A549 (cell line): ENCODE results near the gene PPP1R3C. TPM values are rescaled to one million over a fixed set of nuclear protein-coding genes. Genes with fewer than 3 reads are reported as not detected.

Source experiments
- ATAC-seq, 2 experiments: fragments of 200-7000 bp in 1 of 2; fragments of >200 bp in 1 of 2; cut with Nextera tagmentation in 1 of 2; cut with Tn5 transposase in 1 of 2; 3 replicates each; pipeline versions ENCODE4 v1.8.0 to v1.9.1; 2018 to 2020; ENCODE audit warnings: mild to moderate bottlenecking in 1 of 2, moderate library complexity in 1 of 2
- CTCF ChIA-PET: fragments of 300-600 bp; sonication (Branson Sonifier 250); formaldehyde crosslinking; extraction: SDS; loops from one replicate; lab custom pipeline; 2021; ENCODE audit warnings: antibody characterized with exemption, inconsistent platforms; lab: Yijun Ruan, JAX
- POLR2A ChIA-PET: fragments of 350-600 bp; formaldehyde crosslinking; extraction: SDS; loops from one replicate; lab custom pipeline; 2021; ENCODE audit warnings: antibody characterized with exemption, inconsistent platforms; lab: Yijun Ruan, JAX
- DNase-seq, 2 experiments: peaks; one replicate each; pipeline versions ENCODE4 v3.0.0 to v3.0.0-alpha.2; 2011 to 2016; ENCODE audit warnings: low read depth in 1 of 2, low spot score in 1 of 2
- FAIRE-seq: peaks from 2 replicates; lab custom pipeline; 2011; peaks lifted over from hg19 to GRCh38; lab: Jason Lieb, UNC
- H3K27ac ChIP-seq, 2 experiments: fragments of >200 bp; sonication (Bioruptor Twin); formaldehyde crosslinking; 3 replicates each; pipeline ENCODE4 v1.5.1; 2016 to 2017
- H3K4me1 ChIP-seq: fragments of >200 bp; sonication (Bioruptor Twin); formaldehyde crosslinking; 3 replicates; pipeline ENCODE4 v1.6.1; 2016
- H3K4me2 ChIP-seq: fragments of >200 bp; sonication (Bioruptor Twin); formaldehyde crosslinking; 3 replicates; pipeline ENCODE4 v1.6.1; 2016
- H3K4me3 ChIP-seq: fragments of >200 bp; sonication (Bioruptor Twin); formaldehyde crosslinking; 3 replicates; pipeline ENCODE4 v1.5.1; 2016
- H3K9me3 ChIP-seq: fragments of >200 bp; sonication (Bioruptor Twin); formaldehyde crosslinking; 3 replicates; pipeline ENCODE4 v1.6.1; 2016
- BHLHE40 ChIP-seq: IDR thresholded peaks from 2 replicates; pipeline ENCODE4 v1.6.1; 2012; ENCODE audit warnings: low read depth, low read length, inconsistent platforms
- CBX2 ChIP-seq: fragments of 200-600 bp; sonication (generic); IDR thresholded peaks from 2 replicates; pipeline ENCODE4 v1.6.1; 2016; ENCODE audit warnings: low read depth, mild to moderate bottlenecking, borderline replicate concordance
- FOSL2 ChIP-seq, 2 experiments: fragments of 450-650 bp in 1 of 2; fragments of >200 bp in 1 of 2; sonication (Bioruptor Twin) in 1 of 2; formaldehyde crosslinking; IDR thresholded peaks; 2 replicates each; pipeline versions ENCODE4 v1.5.0 to v1.6.1; 2016 to 2020; ENCODE audit warnings: mild to moderate bottlenecking in 1 of 2, moderate library complexity in 1 of 2
- FOXS1 ChIP-seq: fragments of 250-450 bp; sonication (Bioruptor Pico); IDR thresholded peaks from 2 replicates; pipeline ENCODE4 v1.5.0; 2020; ENCODE audit warnings: mild to moderate bottlenecking, moderate library complexity
- GATA3 ChIP-seq: IDR thresholded peaks from 2 replicates; pipeline ENCODE4 v1.6.1; 2012; ENCODE audit warnings: borderline replicate concordance
- HOXA7 ChIP-seq: fragments of 250-450 bp; sonication (Bioruptor Pico); IDR thresholded peaks from 2 replicates; pipeline ENCODE4 v1.5.0; 2020; ENCODE audit warnings: mild to moderate bottlenecking, moderate library complexity
- HOXB5 ChIP-seq: fragments of 250-450 bp; sonication (Bioruptor Pico); IDR thresholded peaks from 2 replicates; pipeline ENCODE4 v1.5.0; 2020; ENCODE audit warnings: mild to moderate bottlenecking, moderate library complexity
- JUN ChIP-seq, 2 experiments: fragments of >200 bp; sonication (Bioruptor Twin); formaldehyde crosslinking; IDR thresholded peaks; 2 replicates in 1 of 2; 3 replicates in 1 of 2; pipeline ENCODE4 v1.6.1; 2016 to 2017
- KDM1A ChIP-seq: fragments of 200-600 bp; sonication (generic); IDR thresholded peaks from 2 replicates; pipeline ENCODE4 v1.6.1; 2016; ENCODE audit warnings: low read depth, mild to moderate bottlenecking
- KDM5A ChIP-seq: fragments of 200-600 bp; sonication (generic); IDR thresholded peaks from 2 replicates; pipeline ENCODE4 v1.6.1; 2016; ENCODE audit warnings: antibody characterized with exemption, mild to moderate bottlenecking
- NPAS2 ChIP-seq: fragments of 250-450 bp; sonication (Bioruptor Pico); IDR thresholded peaks from 2 replicates; pipeline ENCODE4 v1.8.0; 2022; ENCODE audit warnings: mild to moderate bottlenecking, moderate library complexity, borderline replicate concordance
- PHF8 ChIP-seq: fragments of 200-600 bp; sonication (generic); IDR thresholded peaks from 2 replicates; pipeline ENCODE4 v1.6.1; 2016; ENCODE audit warnings: low read depth, mild to moderate bottlenecking, antibody characterized with exemption, moderate library complexity, borderline replicate concordance
- POLR2A ChIP-seq: IDR thresholded peaks from 2 replicates; pipeline ENCODE4 v1.6.1; 2012; ENCODE audit warnings: mild to moderate bottlenecking, low read length
- POLR2AphosphoS2 ChIP-seq: conservative IDR thresholded peaks from 2 replicates; pipeline ENCODE4 v1.6.1; 2012; ENCODE audit warnings: low read length, improper control_type of control experiment, inconsistent platforms
- RAD21 ChIP-seq, 2 experiments: fragments of >200 bp in 1 of 2; sonication (Bioruptor Twin) in 1 of 2; formaldehyde crosslinking in 1 of 2; IDR thresholded peaks in 1 of 2; conservative IDR thresholded peaks in 1 of 2; 2 replicates in 1 of 2; 3 replicates in 1 of 2; pipeline ENCODE4 v1.6.1; 2012 to 2018; ENCODE audit warnings: inconsistent platforms in 1 of 2
- RCOR1 ChIP-seq: fragments of 150-350 bp; IDR thresholded peaks from 2 replicates; pipeline ENCODE4 v1.6.1; 2014; ENCODE audit warnings: antibody characterized with exemption, low read length, low read depth
- TP53 ChIP-seq: fragments of 250-450 bp; sonication (Bioruptor Pico); IDR thresholded peaks from 2 replicates; pipeline ENCODE4 v1.5.0; 2021; ENCODE audit warnings: mild to moderate bottlenecking, moderate library complexity
- ZFP36 ChIP-seq: fragments of 450-650 bp; IDR thresholded peaks from 2 replicates; pipeline ENCODE4 v1.6.1; 2014; ENCODE audit warnings: borderline replicate concordance; ENCODE audit not compliant: partially characterized antibody
- ZNF302 ChIP-seq: fragments of 250-450 bp; sonication (Bioruptor Pico); IDR thresholded peaks from 2 replicates; pipeline ENCODE4 v1.9.0; 2021; ENCODE audit warnings: inconsistent platforms, mild to moderate bottlenecking, moderate library complexity
- WGBS: methylation state at CpG from one replicate; pipeline ENCODE4 v1.1.6; 2017; ENCODE audit errors: missing lambda C conversion rate; 5-methylcytosine and 5-hydroxymethylcytosine counted together
- polyA plus RNA-seq, 4 experiments: library from polyadenylated mRNA; depleted of rRNA in 3 of 4; stranded (reverse); fragments of >200 nt; fragmentation: RNase III in 1 of 4; extraction: RNeasy Plus Mini Kit Qiagen cat#74134 plus additional on column Dnase treatment in 1 of 4; gene quantifications; 2 replicates in 3 of 4; 3 replicates in 1 of 4; pipeline ENCODE4 v1.2.3, GENCODE V29; 2011 to 2017
- TF ChIP-seq, protein P1 (sequence below): fragments of >200 bp; sonication (Bioruptor Twin); formaldehyde crosslinking; IDR thresholded peaks from 3 replicates; pipeline ENCODE4 v1.5.1; 2016
- TF ChIP-seq, protein P2 (sequence below): fragments of 250-450 bp; sonication (Bioruptor Pico); IDR thresholded peaks from 2 replicates; pipeline ENCODE4 v1.5.0; 2020; ENCODE audit warnings: low read depth, mild to moderate bottlenecking, moderate library complexity
- TF ChIP-seq, protein P3 (sequence below): fragments of 450-650 bp; IDR thresholded peaks from 2 replicates; pipeline ENCODE4 v1.6.1; 2014; ENCODE audit warnings: antibody characterized with exemption
- TF ChIP-seq, protein P4 (sequence below): IDR thresholded peaks from 2 replicates; pipeline ENCODE4 v1.6.1; 2012
- TF ChIP-seq, protein P5 (sequence below): IDR thresholded peaks from 2 replicates; pipeline ENCODE4 v1.6.1; 2012
- TF ChIP-seq, protein P6 (sequence below): fragments of >200 bp; sonication (Bioruptor Twin); formaldehyde crosslinking; IDR thresholded peaks from 3 replicates; pipeline ENCODE4 v1.6.1; 2016

PPP1R3C gene
- polyA plus RNA-seq, 2 of the 4 experiments (the other 2 are of a cell fraction): 10.5 to 20.0 TPM

DNA sequence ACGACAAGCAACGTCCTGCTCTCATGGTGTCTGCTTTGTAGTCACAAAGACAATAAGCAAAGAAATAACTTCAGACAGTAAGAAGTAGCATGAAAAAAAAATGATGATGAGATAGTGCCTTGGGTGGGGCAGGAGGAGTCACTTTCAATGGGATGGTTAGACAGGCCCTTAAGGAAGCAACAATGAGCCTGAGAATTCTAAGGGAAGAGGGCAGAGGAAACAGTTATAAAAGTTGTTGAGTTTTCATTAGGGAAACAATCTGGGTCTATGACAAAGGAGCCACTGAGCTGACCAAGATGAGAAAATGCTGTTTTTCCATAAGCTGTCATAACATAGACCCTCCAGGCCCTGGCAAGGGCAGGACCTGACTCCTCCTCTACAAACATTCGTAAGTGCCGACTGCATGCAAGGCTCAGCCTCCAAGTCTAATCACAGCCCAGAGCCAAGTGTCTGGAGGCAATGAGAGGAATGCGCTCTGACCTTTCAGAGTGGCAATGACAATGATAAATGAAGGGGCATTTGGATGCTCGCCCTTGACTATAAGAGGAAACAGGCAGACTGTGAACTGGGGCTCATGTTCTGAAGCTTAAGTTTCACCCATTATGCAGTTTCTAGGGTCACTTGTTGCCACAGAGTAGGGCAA lies 43.7 kb downstream of the PPP1R3C start (continued):
- TF ChIP-seq, protein P1, sequence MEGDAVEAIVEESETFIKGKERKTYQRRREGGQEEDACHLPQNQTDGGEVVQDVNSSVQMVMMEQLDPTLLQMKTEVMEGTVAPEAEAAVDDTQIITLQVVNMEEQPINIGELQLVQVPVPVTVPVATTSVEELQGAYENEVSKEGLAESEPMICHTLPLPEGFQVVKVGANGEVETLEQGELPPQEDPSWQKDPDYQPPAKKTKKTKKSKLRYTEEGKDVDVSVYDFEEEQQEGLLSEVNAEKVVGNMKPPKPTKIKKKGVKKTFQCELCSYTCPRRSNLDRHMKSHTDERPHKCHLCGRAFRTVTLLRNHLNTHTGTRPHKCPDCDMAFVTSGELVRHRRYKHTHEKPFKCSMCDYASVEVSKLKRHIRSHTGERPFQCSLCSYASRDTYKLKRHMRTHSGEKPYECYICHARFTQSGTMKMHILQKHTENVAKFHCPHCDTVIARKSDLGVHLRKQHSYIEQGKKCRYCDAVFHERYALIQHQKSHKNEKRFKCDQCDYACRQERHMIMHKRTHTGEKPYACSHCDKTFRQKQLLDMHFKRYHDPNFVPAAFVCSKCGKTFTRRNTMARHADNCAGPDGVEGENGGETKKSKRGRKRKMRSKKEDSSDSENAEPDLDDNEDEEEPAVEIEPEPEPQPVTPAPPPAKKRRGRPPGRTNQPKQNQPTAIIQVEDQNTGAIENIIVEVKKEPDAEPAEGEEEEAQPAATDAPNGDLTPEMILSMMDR: no peak
- TF ChIP-seq KDM1A (no peak), POLR2AphosphoS2 (no peak), CBX2 (no peak), BHLHE40 (no peak), JUN (IDR thresholded peaks at IDR 0.05) (peak in 1 of 2 experiments; percentile 31; a peak in 1 of 5 replicates)
- TF ChIP-seq, protein P2, sequence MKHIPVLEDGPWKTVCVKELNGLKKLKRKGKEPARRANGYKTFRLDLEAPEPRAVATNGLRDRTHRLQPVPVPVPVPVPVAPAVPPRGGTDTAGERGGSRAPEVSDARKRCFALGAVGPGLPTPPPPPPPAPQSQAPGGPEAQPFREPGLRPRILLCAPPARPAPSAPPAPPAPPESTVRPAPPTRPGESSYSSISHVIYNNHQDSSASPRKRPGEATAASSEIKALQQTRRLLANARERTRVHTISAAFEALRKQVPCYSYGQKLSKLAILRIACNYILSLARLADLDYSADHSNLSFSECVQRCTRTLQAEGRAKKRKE (CRISPR knock-in tag): no peak

DNA sequence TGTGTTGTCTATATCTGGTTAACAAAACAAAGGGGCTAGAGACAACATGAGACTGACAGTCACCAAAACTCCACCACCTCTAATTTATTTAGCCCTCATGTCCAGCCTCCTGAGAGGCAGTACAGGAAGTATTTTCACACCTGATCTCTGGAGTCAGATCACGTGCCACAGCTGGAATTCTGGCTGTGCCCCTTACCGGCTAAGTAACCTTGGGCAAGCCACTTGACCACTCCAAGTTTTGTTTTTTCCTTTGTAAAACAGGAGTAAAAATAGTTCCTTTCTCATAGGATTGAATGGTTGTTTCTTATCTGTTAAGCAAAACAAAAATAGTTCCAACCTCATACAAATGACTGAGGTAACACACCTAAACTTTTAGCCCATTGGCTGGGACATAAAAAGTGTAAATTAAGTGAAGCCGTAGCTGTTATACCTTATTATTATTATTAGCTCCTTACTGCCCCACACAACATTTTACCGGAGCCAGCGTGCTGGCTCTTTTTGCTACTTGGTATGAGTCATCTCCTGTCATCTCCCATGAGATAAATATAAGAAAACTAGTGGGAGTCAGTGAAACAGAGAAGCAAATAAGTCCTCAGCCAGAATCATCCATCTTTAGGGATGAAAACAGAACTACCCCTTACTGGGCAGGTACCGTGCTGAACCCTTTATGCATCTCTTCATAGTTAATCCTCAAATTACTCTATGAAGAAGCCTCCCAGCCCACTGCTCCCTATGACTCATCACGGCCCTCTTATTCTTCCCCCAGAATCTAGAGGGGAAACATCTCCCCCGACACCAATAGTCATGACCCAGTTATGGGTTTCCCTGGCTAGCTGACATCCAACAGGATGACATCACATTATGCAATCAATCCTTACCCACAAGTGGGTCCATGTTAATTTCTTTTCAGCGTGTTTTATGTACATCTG lies 44.9 kb downstream of the PPP1R3C start:
- POLR2A ChIA-PET: interaction anchor here (1.0 to 2.1 kb wide), 2 partner anchors 10 to 45 kb away, joined by 3 to 8 read pairs; partner anchors contain the start of gene PPP1R3C
- TF ChIP-seq, protein P3, sequence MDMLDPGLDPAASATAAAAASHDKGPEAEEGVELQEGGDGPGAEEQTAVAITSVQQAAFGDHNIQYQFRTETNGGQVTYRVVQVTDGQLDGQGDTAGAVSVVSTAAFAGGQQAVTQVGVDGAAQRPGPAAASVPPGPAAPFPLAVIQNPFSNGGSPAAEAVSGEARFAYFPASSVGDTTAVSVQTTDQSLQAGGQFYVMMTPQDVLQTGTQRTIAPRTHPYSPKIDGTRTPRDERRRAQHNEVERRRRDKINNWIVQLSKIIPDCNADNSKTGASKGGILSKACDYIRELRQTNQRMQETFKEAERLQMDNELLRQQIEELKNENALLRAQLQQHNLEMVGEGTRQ: peak; percentile 49; the same call in 1 of the 2 replicates
- TF ChIP-seq FOXS1 (CRISPR knock-in tag) (no peak), ZFP36 (no peak), NPAS2 (CRISPR knock-in tag) (no peak), POLR2A (no peak), KDM5A (no peak), GATA3 (peak; percentile 11; the same call in 1 of the 2 replicates), RCOR1 (no peak), RAD21 (conservative IDR thresholded peaks at IDR 0.05 in 1 of 2, IDR thresholded peaks at IDR 0.05 in 1 of 2) (no peak; a peak in 1 of 5 replicates), ZNF302 (CRISPR knock-in tag) (no peak), HOXB5 (CRISPR knock-in tag) (no peak), JUN (IDR thresholded peaks at IDR 0.05) (0 out of 5 replicates have a peak, but pooled peaks of 1 of the 2 experiments have one; percentile 20), TP53 (CRISPR knock-in tag) (no peak), HOXA7 (CRISPR knock-in tag) (no peak), FOSL2 (IDR thresholded peaks at IDR 0.05) (peak; percentile 83), FOSL2 (CRISPR knock-in tag; IDR thresholded peaks at IDR 0.05) (peak; percentile 93), PHF8 (no peak)
- TF ChIP-seq, protein P4, sequence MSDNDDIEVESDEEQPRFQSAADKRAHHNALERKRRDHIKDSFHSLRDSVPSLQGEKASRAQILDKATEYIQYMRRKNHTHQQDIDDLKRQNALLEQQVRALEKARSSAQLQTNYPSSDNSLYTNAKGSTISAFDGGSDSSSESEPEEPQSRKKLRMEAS: no peak
- TF ChIP-seq, protein P1: no peak
- TF ChIP-seq, protein P5, sequence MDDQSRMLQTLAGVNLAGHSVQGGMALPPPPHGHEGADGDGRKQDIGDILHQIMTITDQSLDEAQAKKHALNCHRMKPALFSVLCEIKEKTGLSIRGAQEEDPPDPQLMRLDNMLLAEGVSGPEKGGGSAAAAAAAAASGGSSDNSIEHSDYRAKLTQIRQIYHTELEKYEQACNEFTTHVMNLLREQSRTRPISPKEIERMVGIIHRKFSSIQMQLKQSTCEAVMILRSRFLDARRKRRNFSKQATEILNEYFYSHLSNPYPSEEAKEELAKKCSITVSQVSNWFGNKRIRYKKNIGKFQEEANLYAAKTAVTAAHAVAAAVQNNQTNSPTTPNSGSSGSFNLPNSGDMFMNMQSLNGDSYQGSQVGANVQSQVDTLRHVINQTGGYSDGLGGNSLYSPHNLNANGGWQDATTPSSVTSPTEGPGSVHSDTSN: no peak
- TF ChIP-seq, protein P2 (CRISPR knock-in tag): peak; percentile 11; the same call in 1 of the 2 replicates
- TF ChIP-seq, protein P6, sequence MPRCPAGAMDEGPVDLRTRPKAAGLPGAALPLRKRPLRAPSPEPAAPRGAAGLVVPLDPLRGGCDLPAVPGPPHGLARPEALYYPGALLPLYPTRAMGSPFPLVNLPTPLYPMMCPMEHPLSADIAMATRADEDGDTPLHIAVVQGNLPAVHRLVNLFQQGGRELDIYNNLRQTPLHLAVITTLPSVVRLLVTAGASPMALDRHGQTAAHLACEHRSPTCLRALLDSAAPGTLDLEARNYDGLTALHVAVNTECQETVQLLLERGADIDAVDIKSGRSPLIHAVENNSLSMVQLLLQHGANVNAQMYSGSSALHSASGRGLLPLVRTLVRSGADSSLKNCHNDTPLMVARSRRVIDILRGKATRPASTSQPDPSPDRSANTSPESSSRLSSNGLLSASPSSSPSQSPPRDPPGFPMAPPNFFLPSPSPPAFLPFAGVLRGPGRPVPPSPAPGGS: no peak

More for the DNA sequence above, 44.9 kb downstream of the PPP1R3C start:
- peak overlapping the region; percentile 93 to 94 for H3K27ac ChIP-seq
- DNase-seq: peak; percentile 56 to 57
- H3K9me3 ChIP-seq: no peaks in the 10 kb centered on the region
- H3K4me2 ChIP-seq: peak overlapping the region; percentile 75
- FAIRE-seq: no peak
- H3K4me3 ChIP-seq: no peak overlapping the region
- H3K4me1 ChIP-seq: peaks cover 58% of the 10 kb centered on the region
- no peak for ATAC-seq
- CTCF ChIA-PET: interaction anchor here (0.6 to 1.5 kb wide), 7 partner anchors 9 to 62 kb away, joined by 3 read pairs; no protein-coding TSS in a partner anchor
- 19% methylated on average over 9 of the region's 9 CpGs for WGBS
